GM12892 (cell line): ENCODE measurements around the gene NPHP1.
"Not testable (repeated sequence)": the region's sequence is repeated elsewhere in the genome, so short reads cannot be mapped to it uniquely, and the experiment has no call there.

Source experiments
- POLR2A ChIP-seq: IDR thresholded peaks from 2 replicates; pipeline ENCODE4 v1.6.1; 2011; ENCODE audit warnings: low read depth, low read length, control low read depth
- POLR2AphosphoS5 ChIP-seq: IDR thresholded peaks from 2 replicates; pipeline ENCODE4 v1.6.1; 2011; ENCODE audit warnings: low read depth, low read length, control low read depth
- TAF1 ChIP-seq: IDR thresholded peaks from 2 replicates; pipeline ENCODE4 v1.6.1; 2011; ENCODE audit warnings: low read depth, mild to moderate bottlenecking, control low read depth, low read length, borderline replicate concordance

- TF ChIP-seq POLR2A, POLR2AphosphoS5, TAF1: not testable (repeated sequence)
These were observed 128.9 kb downstream of the NPHP1 start for GRCh38 chr2:110075896-110076295.
